Measurements from ENCODE around the gene PPP6R2.
A peak's percentile ranks its signal among the peaks of the same experiment; 100 is the strongest.

The PPP6R2 gene

GRCh38 chr22:50482107-50483074 is 139.3 kb downstream of the PPP6R2 start:
- no peak for TF ChIP-seq CTCF (IDR thresholded peaks at IDR 0.05; ENCODE audit: low read depth, low read length)
- peak overlapping the region; percentile 60 for H3K4me3 ChIP-seq (ENCODE audit: low read depth, low read length)
- DNase-seq (ENCODE audit: low read depth, low spot score): no peak
- in situ Hi-C loops (cut with HindIII; ENCODE audit: low sequenced_read_pairs): no loop called here

- in situ Hi-C loops (cut with HindIII; ENCODE audit: low sequenced_read_pairs): no loop called here
- DNase-seq (ENCODE audit: low read depth, low spot score): no peak
- no peak overlapping the region for H3K4me3 ChIP-seq (ENCODE audit: low read depth, low read length)
- TF ChIP-seq CTCF (IDR thresholded peaks at IDR 0.05; ENCODE audit: low read depth, low read length): no peak
Observed at GRCh38 chr22:50483106-50483505, 140.0 kb downstream of the PPP6R2 start.

GRCh38 chr22:50483556-50483955 is 140.4 kb downstream of the PPP6R2 start:
- no peak overlapping the region for H3K4me3 ChIP-seq (ENCODE audit: low read depth, low read length)
- DNase-seq (ENCODE audit: low read depth, low spot score): no peak
- in situ Hi-C loops (cut with HindIII; ENCODE audit: low sequenced_read_pairs): no loop called here
- no peak for TF ChIP-seq CTCF (IDR thresholded peaks at IDR 0.05; ENCODE audit: low read depth, low read length)

GRCh38 chr22:50483977-50484853 is 141.1 kb downstream of the PPP6R2 start:
- in situ Hi-C loops (cut with HindIII; ENCODE audit: low sequenced_read_pairs): no loop called here
- no peak overlapping the region for H3K4me3 ChIP-seq (ENCODE audit: low read depth, low read length)
- DNase-seq (ENCODE audit: low read depth, low spot score): no peak
- no peak for TF ChIP-seq CTCF (IDR thresholded peaks at IDR 0.05; ENCODE audit: low read depth, low read length)

GRCh38 chr22:50485221-50486131 is 142.3 kb downstream of the PPP6R2 start:
- H3K4me3 ChIP-seq (ENCODE audit: low read depth, low read length): no peak overlapping the region
- DNase-seq (ENCODE audit: low read depth, low spot score): no peak
- TF ChIP-seq CTCF (IDR thresholded peaks at IDR 0.05; ENCODE audit: low read depth, low read length): no peak
- in situ Hi-C loops (cut with HindIII; ENCODE audit: low sequenced_read_pairs): no loop called here
